ENCODE measurements around the gene IL13. TPM values are rescaled to one million over a fixed set of nuclear protein-coding genes. Genes with fewer than 3 reads are reported as not detected.

Gene IL13
- total RNA-seq, 1 experiment from 2014 or later, result not detected

- DNase-seq (ENCODE audit: low read depth, low spot score) (no peak), ATAC-seq (no peak)
- ChIA-PET RAD21 (ENCODE audit: low non-redundant PET in 1 of 2, low total read pairs in 2 of 2, uncharacterized antibody in 2 of 2, unreplicated experiment in 2 of 2) (no interaction called here), CTCF (no interaction called here), POLR2A (no interaction called here)
- Histone ChIP-seq H3K36me3 (ENCODE audit: control insufficient read depth in 1 of 2, insufficient read depth in 2 of 2, low read length in 2 of 2) (peaks cover 29 to 47% of the 10 kb centered on the region in 2 experiments; a peak in 3 of 4 replicates), H3K9me2 (ENCODE audit: insufficient read depth) (no peaks in the 10 kb centered on the region), H3K4me1 (ENCODE audit: control insufficient read depth in 1 of 2, insufficient read depth in 2 of 2, low read length in 2 of 2) (no peaks in the 10 kb centered on the region), H3K27ac (ENCODE audit: low read depth, low read length) (no peak overlapping the region), H3K4me3 (replicated peaks in 1 of 2; ENCODE audit: low read depth in 1 of 2, low read length in 2 of 2) (no peak overlapping the region), H2AFZ (ENCODE audit: low read depth, low read length, poor library complexity, severe bottlenecking) (no peak overlapping the region), H3K79me2 (ENCODE audit: insufficient read depth, low read length) (no peaks in the 10 kb centered on the region), H3K9ac (ENCODE audit: low read length) (no peak overlapping the region), H3K4me2 (ENCODE audit: low read length) (no peak overlapping the region), H3K27me3 (ENCODE audit: insufficient read depth, low read length) (no peaks in the 10 kb centered on the region), H3K9me3 (ENCODE audit: control insufficient read depth in 1 of 2, insufficient read depth in 1 of 2, low read depth in 1 of 2, low read length in 2 of 2) (no peaks in the 10 kb centered on the region), H4K20me1 (ENCODE audit: insufficient read depth) (no peaks in the 10 kb centered on the region)
- no TSS peak for BruUV-seq (replicated peaks)
- intact Hi-C loops (cut with micrococcal nuclease), result no loop called here
- TF ChIP-seq ATF3 (IDR thresholded peaks at IDR 0.05), result no peak
- no peak for TF ChIP-seq CBX3 (IDR thresholded peaks at IDR 0.05; ENCODE audit: low read depth)
- TF ChIP-seq POLR2AphosphoS5 (IDR thresholded peaks at IDR 0.05; ENCODE audit: low read depth, low read length), result no peak
- TF ChIP-seq FOSL1 (IDR thresholded peaks at IDR 0.05; ENCODE audit: low read depth), result no peak
- no peak for TF ChIP-seq SRF (IDR thresholded peaks at IDR 0.05; ENCODE audit: low read depth)
- TF ChIP-seq REST (IDR thresholded peaks at IDR 0.05; ENCODE audit: low read depth), result no peak
- no peak for TF ChIP-seq CTCF (IDR thresholded peaks at IDR 0.05 in 2 of 3, conservative IDR thresholded peaks at IDR 0.05 in 1 of 3; ENCODE audit: borderline replicate concordance in 1 of 3, insufficient read depth in 1 of 3, low read depth in 2 of 3, low read length in 2 of 3)
- TF ChIP-seq SIN3A (IDR thresholded peaks at IDR 0.05; ENCODE audit: low read depth), result no peak
- TF ChIP-seq POLR2A (IDR thresholded peaks at IDR 0.05; ENCODE audit: borderline replicate concordance, extremely low read depth, insufficient read depth, insufficient read length), result no peak
- TF ChIP-seq EGR1 (IDR thresholded peaks at IDR 0.05; ENCODE audit: low read depth), result no peak
- no peak for TF ChIP-seq ZBTB33 (IDR thresholded peaks at IDR 0.05; ENCODE audit: extremely low read depth, insufficient replicate concordance, low read length)
- no peak for TF ChIP-seq SP1 (IDR thresholded peaks at IDR 0.05; ENCODE audit: low read depth)
- no peak for TF ChIP-seq TCF7L2 (IDR thresholded peaks at IDR 0.05; ENCODE audit: borderline replicate concordance, extremely low read depth, insufficient read depth, insufficient read length)
- TF ChIP-seq JUND (IDR thresholded peaks at IDR 0.05), result no peak
- no peak for TF ChIP-seq EZH2 (IDR thresholded peaks at IDR 0.05)
- TF ChIP-seq YY1 (IDR thresholded peaks at IDR 0.05; ENCODE audit: extremely low read depth, insufficient replicate concordance, low read depth, low read length), result no peak
- TF ChIP-seq RAD21 (IDR thresholded peaks at IDR 0.05; ENCODE audit: low read depth), result no peak
Observed at GRCh38 chr5:132641241-132641723, 16.7 kb upstream of the IL13 start.

Data from HCT116 (cell line).